Esophagus squamous epithelium (tissue), 5 donors: ENCODE data around the gene PVRIG. TPM values are rescaled to one million over a fixed set of nuclear protein-coding genes. Genes with fewer than 3 reads are reported as not detected.
"Not testable (repeated sequence)": the region's sequence is repeated elsewhere in the genome, so short reads cannot be mapped to it uniquely, and the experiment has no call there.

Experiments used
- DNase-seq: peaks from one replicate; lab custom pipeline; 2025; lab: John Stamatoyannopoulos, UW
- H3K27ac ChIP-seq, 4 donors: fragments of 200-600 bp; sonication (generic); one replicate each; pipeline ENCODE4 v1.5.1; 2016 to 2019; ENCODE audit warnings: mild to moderate bottlenecking in 1 of 4
- H3K27me3 ChIP-seq, 4 donors: fragments of 200-600 bp; sonication (generic); 1 replicate in 3 of 4; 2 replicates in 1 of 4; pipeline versions ENCODE4 v1.5.1 to v1.6.0; 2017 to 2021; ENCODE audit warnings: antibody characterized with exemption in 1 of 4
- H3K36me3 ChIP-seq, 3 donors: fragments of 200-600 bp; sonication (generic); one replicate each; pipeline ENCODE4 v1.5.1; 2016 to 2019
- H3K4me1 ChIP-seq, 3 donors: fragments of 200-600 bp; sonication (generic); one replicate each; pipeline ENCODE4 v1.5.1; 2017 to 2019
- H3K4me3 ChIP-seq, 4 donors: fragments of 200-600 bp; sonication (generic); 1 replicate in 3 of 4; 2 replicates in 1 of 4; pipeline ENCODE4 v1.5.1; 2016 to 2019; ENCODE audit warnings: mild to moderate bottlenecking in 2 of 4, moderate library complexity in 1 of 4
- H3K9me3 ChIP-seq, 3 donors: fragments of 200-600 bp; sonication (generic); one replicate each; pipeline ENCODE4 v1.5.1; 2016 to 2019
- POLR2A ChIP-seq, 4 donors: fragments of 450-650 bp; IDR thresholded peaks; one replicate each; pipeline ENCODE4 v1.6.1; 2017; ENCODE audit warnings: antibody characterized with exemption in 4 of 4, mild to moderate bottlenecking in 4 of 4, moderate library complexity in 3 of 4
- WGBS, 2 donors: methylation state at CpG; one replicate each; pipeline ENCODE4 v1.1.5; 2018; 5-methylcytosine and 5-hydroxymethylcytosine counted together
- intact Hi-C: fragments of 100-400 bp; cut with DNase I; formaldehyde crosslinking; loops from one replicate; pipeline ENCODE4 v1.15.0; 2022
- total RNA-seq, 4 donors: library from RNA; depleted of rRNA; stranded (reverse); fragments of >200 nt; gene quantifications; one replicate each; pipeline ENCODE4 v1.1.0, GENCODE V29; 2016
- TF ChIP-seq, protein P1 (sequence below), 6 experiments: fragments of 450-650 bp in 4 of 6; fragments of 200-600 bp in 2 of 6; sonication (generic) in 2 of 6; IDR thresholded peaks; one replicate each; pipeline ENCODE4 v1.5.1; 2016 to 2019; ENCODE audit warnings: antibody characterized with exemption in 6 of 6, mild to moderate bottlenecking in 4 of 6, moderate library complexity in 4 of 6
- donor health status: DM: yes; HTN: yes; CAD: no.

The PVRIG gene
- total RNA-seq, 4 donors from 2014 or later = 0.26 to 0.99 (median 0.67) TPM

DNA sequence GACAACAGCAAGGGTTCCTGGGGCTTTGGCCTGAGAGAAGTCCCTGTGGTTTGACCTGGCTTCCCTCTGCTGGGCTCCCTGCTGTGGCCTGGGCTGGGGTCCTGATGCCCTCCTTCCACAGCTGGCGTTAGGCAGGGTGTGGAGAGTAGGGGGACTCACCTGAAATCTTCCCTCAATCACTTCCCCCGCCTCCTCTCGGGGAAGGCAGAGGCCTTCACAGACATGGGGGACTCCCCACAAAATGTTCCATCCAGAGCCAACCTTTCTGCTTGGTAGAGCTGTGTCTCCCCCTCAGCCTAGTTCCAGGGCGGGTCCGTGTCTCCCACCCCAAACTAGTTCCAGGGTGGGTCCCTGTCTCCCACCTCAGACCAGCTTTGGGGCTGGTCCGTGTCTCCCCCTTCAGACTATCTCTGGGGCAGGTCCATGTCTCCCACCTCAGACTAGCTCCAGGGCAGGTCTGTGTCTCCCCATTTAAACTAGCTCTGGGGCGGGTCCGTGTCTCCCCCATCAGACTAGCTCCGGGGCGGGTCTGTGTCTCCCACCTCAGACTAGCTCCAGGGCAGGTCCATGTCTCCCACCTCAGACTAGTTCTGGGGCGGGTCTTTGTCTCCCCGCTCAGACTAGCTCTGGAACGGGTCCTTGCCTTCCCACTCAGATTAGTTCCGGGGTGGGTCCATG lies 2.2 kb downstream of the PVRIG start:
- 86 to 100% methylated on average over 5 to 11 of the region's 14 CpGs for WGBS, 2 donors

DNA sequence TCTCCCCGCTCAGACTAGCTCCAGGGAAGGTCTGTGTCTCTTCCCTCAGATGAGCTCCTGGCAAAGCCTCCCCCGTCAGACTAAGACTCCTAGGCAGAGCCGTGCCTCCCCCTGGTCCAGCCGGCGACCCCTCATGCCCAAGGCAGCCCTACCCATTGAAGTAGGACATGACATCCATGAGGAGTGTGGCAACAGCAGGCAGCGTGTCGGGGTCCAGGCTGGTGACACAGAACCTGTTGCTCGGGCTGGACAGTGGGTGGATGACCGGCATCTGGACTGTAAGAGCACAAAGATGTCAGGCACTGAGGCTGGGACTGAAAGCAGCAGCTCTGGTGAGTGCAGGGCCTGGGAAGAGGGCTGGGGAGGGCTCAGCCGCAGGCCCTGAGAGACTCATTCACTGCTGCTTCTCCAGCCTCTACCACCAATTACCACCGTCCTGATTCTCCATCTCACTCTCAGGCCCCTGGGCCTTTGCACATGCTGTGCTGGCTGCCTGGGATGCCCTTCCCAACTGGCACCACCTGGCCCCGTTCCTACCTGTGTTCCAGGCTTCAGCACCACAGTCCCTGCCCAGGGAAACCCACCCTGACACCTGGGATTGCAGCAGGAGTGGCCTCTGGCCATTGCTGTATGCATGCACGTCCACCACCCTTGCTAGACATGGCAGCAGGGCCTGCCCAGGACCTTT lies 2.8 kb downstream of the PVRIG start:
- TF ChIP-seq, protein P1, sequence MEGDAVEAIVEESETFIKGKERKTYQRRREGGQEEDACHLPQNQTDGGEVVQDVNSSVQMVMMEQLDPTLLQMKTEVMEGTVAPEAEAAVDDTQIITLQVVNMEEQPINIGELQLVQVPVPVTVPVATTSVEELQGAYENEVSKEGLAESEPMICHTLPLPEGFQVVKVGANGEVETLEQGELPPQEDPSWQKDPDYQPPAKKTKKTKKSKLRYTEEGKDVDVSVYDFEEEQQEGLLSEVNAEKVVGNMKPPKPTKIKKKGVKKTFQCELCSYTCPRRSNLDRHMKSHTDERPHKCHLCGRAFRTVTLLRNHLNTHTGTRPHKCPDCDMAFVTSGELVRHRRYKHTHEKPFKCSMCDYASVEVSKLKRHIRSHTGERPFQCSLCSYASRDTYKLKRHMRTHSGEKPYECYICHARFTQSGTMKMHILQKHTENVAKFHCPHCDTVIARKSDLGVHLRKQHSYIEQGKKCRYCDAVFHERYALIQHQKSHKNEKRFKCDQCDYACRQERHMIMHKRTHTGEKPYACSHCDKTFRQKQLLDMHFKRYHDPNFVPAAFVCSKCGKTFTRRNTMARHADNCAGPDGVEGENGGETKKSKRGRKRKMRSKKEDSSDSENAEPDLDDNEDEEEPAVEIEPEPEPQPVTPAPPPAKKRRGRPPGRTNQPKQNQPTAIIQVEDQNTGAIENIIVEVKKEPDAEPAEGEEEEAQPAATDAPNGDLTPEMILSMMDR (IDR thresholded peaks at IDR 0.05) = no peak
- no peak for TF ChIP-seq POLR2A (IDR thresholded peaks at IDR 0.05)
- Histone ChIP-seq H3K27me3 (no peaks in the 10 kb centered on the region), H3K4me3 (no peak overlapping the region), H3K4me1 (peaks cover 0 to 4% (median 0%) of the 10 kb centered on the region in 3 donors), H3K36me3 (peaks cover 0 to 43% (median 0%) of the 10 kb centered on the region in 3 donors), H3K27ac (no peak overlapping the region), H3K9me3 (no peaks in the 10 kb centered on the region)
- DNase-seq = no peak
- intact Hi-C loops = no loop called here
- 82 to 84% methylated on average over 3 of the region's 13 CpGs for WGBS, 2 donors

More for the DNA sequence above, 2.2 kb downstream of the PVRIG start:
- no peak for TF ChIP-seq POLR2A (IDR thresholded peaks at IDR 0.05)
- TF ChIP-seq, protein P1 (IDR thresholded peaks at IDR 0.05) = no peak
- Histone ChIP-seq H3K4me3 (peak overlapping the region in 1 of 4 donors; percentile 30), H3K4me1 (peaks cover 0 to 2% (median 0%) of the 10 kb centered on the region in 3 donors), H3K27me3 (no peaks in the 10 kb centered on the region), H3K27ac (peak overlapping the region in 3 of 4 donors; percentile 34 to 79 (median 67)), H3K36me3 (peaks cover 0 to 43% (median 0%) of the 10 kb centered on the region in 3 donors), H3K9me3 (no peaks in the 10 kb centered on the region)
- DNase-seq = no peak
- intact Hi-C loops = no loop called here

DNA sequence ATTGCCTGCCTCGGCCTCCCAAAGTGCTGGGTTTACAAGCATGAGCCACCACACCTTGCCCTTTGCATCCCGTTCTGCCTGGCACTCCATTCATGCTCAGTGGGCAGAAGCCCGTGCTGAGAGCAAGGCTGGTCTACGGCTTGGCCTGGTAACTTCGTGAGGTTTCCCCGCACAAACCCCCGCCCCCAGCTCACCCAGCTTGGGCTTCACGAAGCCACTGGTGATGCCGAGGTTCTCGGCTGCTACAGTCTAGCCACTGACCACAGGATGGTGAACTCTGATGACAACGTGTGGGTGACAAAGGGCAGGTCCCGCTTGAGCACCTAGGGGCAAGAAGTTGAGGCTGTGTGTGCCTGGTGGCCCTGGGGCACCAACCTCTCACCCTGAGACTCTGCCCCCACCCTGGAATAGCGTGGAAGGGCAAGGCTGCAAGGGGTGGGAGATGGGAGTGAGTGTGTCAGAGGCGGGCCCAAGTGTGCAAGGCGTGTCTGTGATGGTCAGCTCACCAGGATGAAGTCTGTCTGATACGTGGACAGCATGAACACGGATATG lies 3.7 kb downstream of the PVRIG start:
- 92% methylated on average over 2 to 5 of the region's 17 CpGs for WGBS, 2 donors
- DNase-seq, H3K9me3 ChIP-seq, intact Hi-C loops, H3K27ac ChIP-seq, H3K4me1 ChIP-seq, H3K4me3 ChIP-seq, H3K27me3 ChIP-seq: not testable (repeated sequence)
- H3K36me3 ChIP-seq = peaks cover 0 to 43% (median 0%) of the 10 kb centered on the region in 3 donors

DNA sequence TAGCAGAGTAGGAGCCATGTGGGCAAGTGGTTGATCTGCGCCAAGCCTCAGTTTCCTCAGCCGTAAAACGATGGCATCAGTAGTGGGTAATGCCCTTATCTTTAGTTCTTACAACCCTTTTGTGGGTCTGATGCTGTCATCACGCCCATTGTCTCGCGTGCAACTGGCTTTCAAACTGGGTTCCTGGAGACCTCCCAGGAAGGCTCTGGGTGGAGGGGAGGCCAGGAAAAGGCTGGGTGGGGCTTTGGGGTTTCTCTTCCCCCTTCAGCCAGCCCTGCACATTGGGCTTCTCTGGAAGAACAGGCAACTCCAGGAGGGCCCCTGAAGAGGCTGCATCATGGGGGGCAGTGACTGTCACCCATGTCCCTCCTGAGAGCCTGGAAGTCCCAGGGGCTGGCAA lies 5.1 kb downstream of the PVRIG start:
- H3K36me3 ChIP-seq = peaks cover 0 to 43% (median 0%) of the 10 kb centered on the region in 3 donors
- H3K27me3 ChIP-seq, DNase-seq, H3K9me3 ChIP-seq, intact Hi-C loops, H3K27ac ChIP-seq, H3K4me1 ChIP-seq, H3K4me3 ChIP-seq: not testable (repeated sequence)
- WGBS, 2 donors = 76 to 88% methylated on average over 4 to 5 of the region's 6 CpGs

DNA sequence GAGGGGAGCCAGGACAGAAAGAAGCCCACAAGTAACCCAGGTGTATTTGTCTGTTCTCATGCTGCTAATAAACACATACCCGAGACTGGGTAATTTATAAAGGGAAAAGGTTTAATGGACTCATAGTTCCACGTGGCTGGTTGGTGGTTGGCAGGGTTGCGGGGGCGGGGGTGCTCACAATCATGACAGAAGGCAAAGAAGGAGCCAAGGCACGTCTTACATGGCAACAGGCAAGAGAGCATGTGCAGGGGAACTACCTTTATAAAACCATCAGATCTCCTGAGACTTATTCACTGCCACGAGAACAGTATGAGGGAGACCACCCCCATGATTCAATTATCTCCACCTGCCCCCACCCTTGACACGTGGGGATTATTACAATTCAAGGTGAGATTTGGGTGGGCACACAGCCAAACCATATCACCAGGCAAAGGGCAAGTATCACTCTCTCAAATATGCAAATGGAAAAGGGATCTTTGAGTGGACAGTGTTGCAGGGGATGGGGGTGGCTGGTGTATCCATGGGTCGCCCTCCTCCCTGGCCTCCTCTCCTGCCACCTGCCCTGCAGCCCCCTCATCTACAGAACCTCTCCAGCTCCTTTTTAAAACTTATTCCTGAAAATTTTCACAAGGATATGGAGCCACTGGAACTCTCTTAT lies 15.0 kb downstream of the PVRIG start:
- 70 to 77% methylated on average over 7 to 8 of the region's 8 CpGs for WGBS, 2 donors
- H3K36me3 ChIP-seq = peaks cover 0 to 19% (median 0%) of the 10 kb centered on the region in 3 donors
- not testable (repeated sequence) for DNase-seq, H3K4me3 ChIP-seq, H3K4me1 ChIP-seq, H3K9me3 ChIP-seq, H3K27ac ChIP-seq, H3K27me3 ChIP-seq
- intact Hi-C loops = loop anchor here (10.0 kb wide), 1 partner anchor 120 kb away; the partner anchor contains the start of gene PILRB

DNA sequence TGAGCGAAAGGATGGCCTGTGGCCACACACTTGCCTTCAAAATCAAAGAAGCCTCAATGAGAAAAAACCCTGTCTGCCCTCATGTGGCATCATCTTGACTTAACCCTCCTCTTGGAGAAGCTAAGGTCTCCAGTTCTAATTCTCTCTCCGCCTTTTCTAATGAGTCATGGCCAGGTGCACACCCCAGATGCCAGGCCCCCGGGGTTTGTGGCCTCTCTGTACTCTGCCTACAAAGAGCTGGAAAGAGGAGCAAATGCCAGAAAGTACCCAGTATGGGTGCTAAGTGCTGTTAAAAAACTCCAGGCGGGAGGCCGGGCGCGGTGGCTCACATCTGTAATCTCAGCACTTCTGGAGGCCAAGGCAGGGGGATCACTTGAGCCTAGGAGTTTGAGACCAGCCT lies 20.2 kb downstream of the PVRIG start:
- not testable (repeated sequence) for H3K36me3 ChIP-seq, H3K27me3 ChIP-seq, DNase-seq, H3K9me3 ChIP-seq, H3K4me3 ChIP-seq, H3K27ac ChIP-seq
- intact Hi-C loops = loop anchor here (10.0 kb wide), 1 partner anchor 115 kb away; the partner anchor contains the start of gene PILRB
- peaks cover 0 to 13% (median 6%) of the 10 kb centered on the region in 3 donors for H3K4me1 ChIP-seq
- 64 to 79% methylated on average over 5 to 6 of the region's 7 CpGs for WGBS, 2 donors

DNA sequence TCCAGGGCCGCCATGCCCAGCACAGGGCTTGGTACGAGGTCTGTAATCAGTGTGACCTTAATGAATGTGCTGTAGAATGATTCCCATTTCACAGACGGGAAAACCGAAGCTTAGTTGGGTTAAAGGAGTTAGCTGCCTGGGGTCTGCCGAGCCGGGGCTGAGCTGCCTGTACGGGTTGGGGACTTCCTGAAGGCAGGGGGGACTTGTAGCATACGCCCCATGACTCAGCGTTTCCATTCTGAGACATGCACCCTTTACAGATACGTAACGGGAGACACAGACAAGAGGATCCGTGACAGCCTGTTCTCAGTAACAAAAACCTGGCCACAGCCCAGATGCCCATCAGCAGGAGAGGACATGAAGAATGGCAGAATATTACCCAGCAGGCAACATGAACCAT lies 23.6 kb downstream of the PVRIG start:
- H3K4me3 ChIP-seq, H3K36me3 ChIP-seq, H3K27ac ChIP-seq, H3K9me3 ChIP-seq, DNase-seq, H3K27me3 ChIP-seq, intact Hi-C loops: not testable (repeated sequence)
- WGBS, 2 donors = 13 to 38% methylated on average over 3 to 9 of the region's 12 CpGs
- peaks cover 0 to 29% (median 11%) of the 10 kb centered on the region in 3 donors for H3K4me1 ChIP-seq

DNA sequence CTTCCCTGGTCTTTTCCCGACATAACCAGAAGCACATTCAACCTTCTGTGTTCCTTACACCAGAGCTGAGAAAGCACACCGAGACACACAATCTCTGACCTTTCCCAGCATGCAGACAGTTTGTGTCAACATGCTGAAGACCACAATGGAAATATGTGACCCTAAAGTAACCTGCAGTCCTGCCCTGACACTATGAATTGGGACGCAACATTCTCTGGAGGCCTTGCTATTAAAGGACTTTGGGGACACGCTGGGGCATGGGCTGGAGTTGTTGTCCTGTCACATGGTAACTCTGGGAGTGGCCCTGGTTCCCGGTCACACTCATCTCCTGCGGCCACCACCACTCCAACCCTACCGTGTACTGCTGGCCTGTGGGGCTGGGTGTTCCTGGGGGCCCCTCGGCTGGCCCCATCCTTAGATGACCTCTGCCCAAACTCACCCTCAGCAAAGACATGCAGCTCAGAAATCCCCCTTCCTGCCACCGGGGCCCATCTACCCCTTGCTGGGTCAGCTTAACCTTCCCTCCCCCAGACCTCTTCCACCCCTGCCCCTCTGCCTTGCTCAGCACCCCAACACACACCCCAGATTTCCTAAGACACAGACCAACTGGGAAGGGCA lies 25.3 kb downstream of the PVRIG start:
- H3K27ac ChIP-seq, H3K36me3 ChIP-seq, H3K4me3 ChIP-seq, H3K27me3 ChIP-seq, H3K9me3 ChIP-seq, intact Hi-C loops, DNase-seq: not testable (repeated sequence)
- WGBS, 2 donors = 72 to 77% methylated on average over 7 of the region's 9 CpGs
- H3K4me1 ChIP-seq = peaks cover 0 to 25% (median 11%) of the 10 kb centered on the region in 3 donors

DNA sequence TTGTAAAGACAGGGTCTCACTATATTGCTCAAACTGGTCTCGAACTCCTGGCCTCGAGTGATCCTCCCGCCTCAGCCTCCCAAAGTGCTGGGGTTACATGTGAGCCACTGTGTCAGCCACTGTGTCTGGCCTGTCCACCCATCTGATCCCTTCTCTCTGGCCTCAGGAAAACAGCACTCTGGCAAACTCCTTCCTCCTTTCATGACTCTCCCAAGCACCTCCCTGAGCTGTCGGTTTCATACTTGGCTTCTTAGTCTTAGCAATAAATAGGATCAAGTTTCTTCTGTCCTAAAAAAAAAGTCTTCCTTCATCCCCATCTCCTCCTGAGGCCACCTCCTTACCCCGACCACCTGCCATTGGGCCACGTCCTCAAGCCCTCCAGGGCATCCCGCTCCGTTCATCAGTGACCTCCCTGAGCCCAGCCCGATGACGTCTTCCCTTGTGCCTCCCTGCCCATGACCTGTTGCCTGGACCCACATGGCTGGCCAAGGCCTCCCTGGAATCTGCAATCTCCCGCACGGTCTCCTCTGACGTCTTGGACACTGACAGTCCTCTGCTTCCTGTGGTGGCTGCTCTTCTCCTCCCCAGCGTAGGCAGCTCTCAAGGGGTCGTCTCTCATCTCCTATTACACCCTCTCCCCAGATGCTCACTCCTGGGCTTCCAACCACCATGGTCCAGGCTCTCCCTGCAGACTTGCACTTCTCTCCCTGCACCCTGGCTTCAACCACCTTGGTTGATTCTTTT lies 26.5 kb downstream of the PVRIG start:
- DNase-seq, intact Hi-C loops, H3K4me3 ChIP-seq, H3K36me3 ChIP-seq, H3K27me3 ChIP-seq, H3K9me3 ChIP-seq, H3K27ac ChIP-seq: not testable (repeated sequence)
- peaks cover 0 to 23% (median 11%) of the 10 kb centered on the region in 3 donors for H3K4me1 ChIP-seq
- 80 to 87% methylated on average over 14 to 15 of the region's 15 CpGs for WGBS, 2 donors
